HL-60 (cell line): Measurements from ENCODE around the gene CCDC88C.

ENCODE experiments used
- CTCF ChIP-seq: IDR thresholded peaks from one replicate; pipeline ENCODE4 v1.5.1; 2011; ENCODE audit warnings: low read length, control low read depth, inconsistent platforms; ENCODE audit not compliant: insufficient read depth
- GABPA ChIP-seq: IDR thresholded peaks from 2 replicates; pipeline ENCODE4 v1.6.1; 2012; ENCODE audit warnings: low read depth
- POLR2AphosphoS5 ChIP-seq: IDR thresholded peaks from 2 replicates; pipeline ENCODE4 v1.6.1; 2012; ENCODE audit warnings: low read depth
- REST ChIP-seq: IDR thresholded peaks from 2 replicates; pipeline ENCODE4 v1.6.1; 2012; ENCODE audit warnings: low read depth; ENCODE audit not compliant: insufficient replicate concordance
- SPI1 ChIP-seq: IDR thresholded peaks from 2 replicates; pipeline ENCODE4 v1.6.1; 2012; ENCODE audit warnings: low read depth, mild to moderate bottlenecking, borderline replicate concordance

DNA sequence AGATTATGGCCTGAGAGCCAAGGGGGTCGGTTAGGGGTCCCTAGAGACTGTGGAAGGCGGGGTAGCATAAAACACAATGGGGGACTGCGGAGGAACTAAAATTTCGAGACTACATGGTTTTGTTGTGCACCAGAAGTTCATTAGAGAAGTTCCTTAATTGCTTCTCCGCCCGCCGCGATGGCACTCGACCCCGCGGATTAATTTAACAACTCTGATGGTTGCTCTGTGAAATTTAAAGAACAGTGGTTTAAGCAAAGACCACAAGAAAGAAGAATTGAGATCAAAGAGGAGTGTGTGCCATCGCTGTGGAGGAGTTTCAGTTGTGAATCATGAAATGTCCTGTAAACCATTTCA lies 1.4 kb upstream of the CCDC88C start:
- TF ChIP-seq CTCF, result no peak
- no peak for TF ChIP-seq REST
- no peak for TF ChIP-seq POLR2AphosphoS5
- no peak for TF ChIP-seq GABPA
- TF ChIP-seq SPI1, result no peak
